GM11168 (cell line): ENCODE data around the gene POLA2.
"Not testable (repeated sequence)": the region's sequence is repeated elsewhere in the genome, so short reads cannot be mapped to it uniquely, and the experiment has no call there.

Experiments used
- in situ Hi-C: fragments of 300-500 bp; cut with MboI; formaldehyde crosslinking; loops from one replicate; pipeline ENCODE4 v1.12.0; 2022; ENCODE audit warnings: low sequenced_read_pairs; ENCODE audit not compliant: unreplicated experiment

The POLA2 gene, protein sequence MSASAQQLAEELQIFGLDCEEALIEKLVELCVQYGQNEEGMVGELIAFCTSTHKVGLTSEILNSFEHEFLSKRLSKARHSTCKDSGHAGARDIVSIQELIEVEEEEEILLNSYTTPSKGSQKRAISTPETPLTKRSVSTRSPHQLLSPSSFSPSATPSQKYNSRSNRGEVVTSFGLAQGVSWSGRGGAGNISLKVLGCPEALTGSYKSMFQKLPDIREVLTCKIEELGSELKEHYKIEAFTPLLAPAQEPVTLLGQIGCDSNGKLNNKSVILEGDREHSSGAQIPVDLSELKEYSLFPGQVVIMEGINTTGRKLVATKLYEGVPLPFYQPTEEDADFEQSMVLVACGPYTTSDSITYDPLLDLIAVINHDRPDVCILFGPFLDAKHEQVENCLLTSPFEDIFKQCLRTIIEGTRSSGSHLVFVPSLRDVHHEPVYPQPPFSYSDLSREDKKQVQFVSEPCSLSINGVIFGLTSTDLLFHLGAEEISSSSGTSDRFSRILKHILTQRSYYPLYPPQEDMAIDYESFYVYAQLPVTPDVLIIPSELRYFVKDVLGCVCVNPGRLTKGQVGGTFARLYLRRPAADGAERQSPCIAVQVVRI

DNA sequence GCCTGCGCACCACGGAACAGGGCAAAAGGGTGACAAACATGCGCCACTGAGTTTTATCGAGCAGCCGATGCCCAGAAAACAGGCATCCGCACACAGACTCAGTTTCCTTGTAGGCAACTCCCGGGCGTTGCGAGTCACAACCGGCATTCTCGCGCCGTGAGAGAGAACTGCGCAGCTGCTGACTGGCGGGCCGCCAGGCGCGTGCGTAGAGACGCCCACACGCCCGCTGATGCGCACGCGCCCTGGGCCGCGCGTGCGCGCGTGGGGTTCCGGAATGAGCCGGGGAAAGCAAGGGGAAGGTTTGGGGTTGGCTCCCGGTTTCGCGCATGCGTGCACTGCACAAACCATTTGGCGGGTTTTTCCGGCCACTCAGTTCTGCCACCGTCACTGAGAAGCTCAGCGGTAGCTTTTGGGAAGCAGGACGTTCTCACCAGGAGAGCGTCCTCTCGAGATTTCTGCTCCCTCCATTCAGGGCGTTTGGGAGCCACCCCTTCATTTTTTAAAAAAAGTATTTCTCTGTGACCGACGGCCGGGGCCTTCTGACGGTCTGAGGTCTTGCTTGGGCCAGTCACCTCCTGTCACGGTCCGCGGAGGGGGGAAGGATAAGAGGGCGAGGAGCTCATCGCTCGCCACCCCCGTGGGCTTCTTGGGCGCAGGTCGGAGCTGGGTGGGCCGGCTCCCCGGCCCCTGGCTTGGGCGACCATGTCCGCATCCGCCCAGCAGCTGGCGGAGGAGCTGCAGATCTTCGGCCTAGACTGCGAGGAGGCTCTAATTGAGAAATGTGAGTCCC lies at the start of gene POLA2:
TSS of gene POLA2 (plus strand) at position 372 of the 790 bp plus-strand sequence. CDS start at position 703, 331 bp downstream.
- in situ Hi-C loops = no loop called here

DNA sequence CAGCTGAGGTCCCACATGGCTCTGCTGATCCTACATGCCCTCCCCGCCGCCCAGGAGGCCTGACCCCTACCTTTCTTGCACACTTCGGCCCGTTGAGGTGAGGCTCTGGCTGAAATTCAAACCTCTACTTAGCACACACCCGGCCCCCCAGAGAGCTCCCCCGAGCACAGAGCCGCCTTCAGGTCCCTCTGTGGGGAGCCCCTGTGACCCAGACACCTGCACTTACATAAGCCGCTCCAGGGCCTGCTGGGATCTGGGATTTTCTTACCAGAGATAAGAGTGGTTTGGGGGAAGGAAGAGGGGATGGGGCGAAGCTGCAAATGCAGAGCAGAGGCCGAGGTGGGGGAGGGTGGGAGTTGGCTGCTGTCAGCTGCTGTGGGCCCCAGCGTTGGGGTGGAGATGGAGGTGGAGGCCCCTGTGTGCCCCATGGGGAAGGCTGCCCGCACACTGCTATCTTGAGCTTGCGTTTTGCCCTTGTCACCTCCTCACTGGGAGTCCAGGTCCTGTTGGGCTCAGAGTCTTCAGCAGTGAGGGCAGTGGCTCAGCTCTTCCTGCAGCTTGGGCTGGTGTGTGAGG lies 49.4 kb upstream of the POLA2 start:
- in situ Hi-C loops = no loop called here

DNA sequence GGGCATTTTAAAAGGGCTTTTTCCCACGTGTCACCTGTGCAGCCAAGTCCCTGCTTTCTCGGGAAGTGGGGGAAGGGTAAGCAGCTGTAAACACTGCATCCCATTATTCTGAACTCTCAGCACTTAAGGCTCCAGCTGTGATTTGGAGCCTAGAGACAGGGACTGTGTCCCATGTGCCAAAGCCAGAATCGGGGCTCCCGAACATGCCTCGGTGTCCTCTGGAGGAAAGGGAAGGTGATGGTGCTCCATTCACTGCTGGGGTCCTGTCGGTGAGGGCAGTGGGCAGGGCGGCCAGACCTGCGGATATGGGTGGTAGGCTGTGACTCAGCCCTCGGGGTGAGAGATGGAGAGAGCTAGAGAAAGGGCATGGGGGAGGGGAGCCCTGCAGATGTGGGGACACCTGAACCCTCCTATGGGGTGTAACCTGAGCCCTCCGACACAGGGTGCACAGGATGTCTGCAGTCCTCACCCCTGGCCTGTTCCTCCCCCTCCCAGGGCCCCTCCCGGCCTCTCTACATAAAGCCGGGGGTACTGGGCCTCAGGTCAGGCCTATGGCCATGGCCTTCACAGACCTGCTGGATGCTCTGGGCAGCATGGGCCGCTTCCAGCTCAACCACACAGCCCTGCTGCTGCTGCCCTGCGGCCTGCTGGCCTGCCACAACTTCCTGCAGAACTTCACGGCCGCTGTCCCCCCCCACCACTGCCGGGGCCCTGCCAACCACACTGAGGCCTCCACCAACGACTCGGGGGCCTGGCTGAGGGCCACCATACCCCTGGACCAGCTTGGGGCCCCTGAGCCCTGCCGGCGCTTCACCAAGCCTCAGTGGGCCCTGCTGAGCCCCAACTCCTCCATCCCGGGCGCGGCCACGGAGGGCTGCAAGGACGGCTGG lies 48.2 kb upstream of the POLA2 start:
- in situ Hi-C loops = no loop called here

DNA sequence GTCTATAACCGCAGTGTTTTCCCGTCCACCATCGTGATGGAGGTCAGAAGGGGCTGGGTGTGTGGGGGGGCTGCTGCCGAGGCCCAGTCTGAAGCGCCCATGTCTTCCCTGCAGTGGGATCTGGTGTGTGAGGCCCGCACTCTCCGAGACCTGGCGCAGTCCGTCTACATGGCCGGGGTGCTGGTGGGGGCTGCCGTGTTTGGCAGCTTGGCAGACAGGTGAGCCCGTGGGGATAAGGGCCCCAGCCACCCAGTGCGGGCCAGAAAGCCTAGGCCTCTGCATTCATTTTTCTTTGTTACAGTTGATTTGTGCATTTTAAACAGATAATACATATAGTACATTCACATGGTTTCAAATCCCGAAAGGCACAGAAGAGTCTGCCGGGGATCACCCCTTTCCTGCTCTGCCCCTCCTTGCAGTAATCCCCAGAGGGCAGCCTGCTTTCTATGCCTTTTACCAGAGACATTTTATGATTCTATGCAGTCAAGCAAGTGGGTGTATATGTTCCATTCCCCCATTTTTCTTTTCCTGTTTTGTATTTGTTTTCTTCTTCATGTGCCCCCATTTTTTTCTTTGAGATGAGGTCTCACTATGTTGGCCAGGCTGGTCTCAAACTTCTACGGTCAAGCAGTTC lies 47.4 kb upstream of the POLA2 start:
- in situ Hi-C loops = no loop called here

DNA sequence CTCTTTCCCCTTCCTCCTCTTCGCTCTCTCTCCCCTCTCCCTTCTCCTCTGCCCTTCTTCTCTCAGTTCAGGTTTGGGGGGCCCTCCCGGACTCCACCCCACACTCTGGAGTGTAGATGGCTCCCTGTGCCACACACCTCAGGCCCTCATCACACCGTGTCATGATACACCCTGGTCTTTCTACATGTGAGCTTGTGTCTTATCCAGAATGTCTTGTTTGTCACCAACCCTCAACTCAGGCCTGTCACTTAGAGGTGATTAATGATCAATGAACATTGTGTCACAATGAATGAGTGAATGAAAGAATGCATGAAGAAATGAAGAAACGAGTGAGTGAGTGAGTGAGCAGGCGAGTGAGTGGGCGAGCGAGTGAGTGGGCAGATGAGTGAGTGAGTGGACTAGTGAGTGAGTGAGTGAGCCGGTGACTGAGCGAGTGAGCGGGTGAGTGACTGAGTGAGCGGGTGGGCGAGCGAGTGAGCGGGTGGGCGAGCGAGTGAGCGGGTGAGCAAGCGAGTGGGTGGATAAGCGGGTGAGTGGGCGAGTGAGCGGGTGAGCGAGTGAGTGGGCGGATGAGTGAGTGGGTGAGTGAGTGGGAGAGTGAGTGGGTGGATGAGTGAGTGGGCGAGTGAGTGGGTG lies 46.2 kb upstream of the POLA2 start:
- in situ Hi-C loops = no loop called here

DNA sequence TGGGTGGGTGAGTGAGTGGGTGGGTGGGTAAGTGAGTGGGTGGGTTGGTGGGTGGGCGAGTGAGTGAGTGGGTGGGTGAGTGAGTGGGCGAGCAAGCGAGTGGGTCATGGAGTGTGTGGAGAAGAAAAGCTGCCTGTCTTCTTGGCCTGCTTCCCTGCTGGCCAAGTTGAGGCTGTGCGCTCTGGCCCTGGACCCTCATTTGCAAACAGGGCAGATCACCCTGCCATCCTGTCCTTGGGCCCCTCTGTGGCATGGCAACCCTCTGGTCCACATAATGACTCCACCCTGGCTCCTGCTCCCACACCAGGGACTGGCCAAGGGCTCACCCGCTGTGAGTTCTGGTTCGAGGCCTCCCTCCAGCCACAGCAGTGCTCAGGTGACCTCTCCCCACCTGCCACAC lies 44.9 kb upstream of the POLA2 start:
- in situ Hi-C loops = no loop called here

DNA sequence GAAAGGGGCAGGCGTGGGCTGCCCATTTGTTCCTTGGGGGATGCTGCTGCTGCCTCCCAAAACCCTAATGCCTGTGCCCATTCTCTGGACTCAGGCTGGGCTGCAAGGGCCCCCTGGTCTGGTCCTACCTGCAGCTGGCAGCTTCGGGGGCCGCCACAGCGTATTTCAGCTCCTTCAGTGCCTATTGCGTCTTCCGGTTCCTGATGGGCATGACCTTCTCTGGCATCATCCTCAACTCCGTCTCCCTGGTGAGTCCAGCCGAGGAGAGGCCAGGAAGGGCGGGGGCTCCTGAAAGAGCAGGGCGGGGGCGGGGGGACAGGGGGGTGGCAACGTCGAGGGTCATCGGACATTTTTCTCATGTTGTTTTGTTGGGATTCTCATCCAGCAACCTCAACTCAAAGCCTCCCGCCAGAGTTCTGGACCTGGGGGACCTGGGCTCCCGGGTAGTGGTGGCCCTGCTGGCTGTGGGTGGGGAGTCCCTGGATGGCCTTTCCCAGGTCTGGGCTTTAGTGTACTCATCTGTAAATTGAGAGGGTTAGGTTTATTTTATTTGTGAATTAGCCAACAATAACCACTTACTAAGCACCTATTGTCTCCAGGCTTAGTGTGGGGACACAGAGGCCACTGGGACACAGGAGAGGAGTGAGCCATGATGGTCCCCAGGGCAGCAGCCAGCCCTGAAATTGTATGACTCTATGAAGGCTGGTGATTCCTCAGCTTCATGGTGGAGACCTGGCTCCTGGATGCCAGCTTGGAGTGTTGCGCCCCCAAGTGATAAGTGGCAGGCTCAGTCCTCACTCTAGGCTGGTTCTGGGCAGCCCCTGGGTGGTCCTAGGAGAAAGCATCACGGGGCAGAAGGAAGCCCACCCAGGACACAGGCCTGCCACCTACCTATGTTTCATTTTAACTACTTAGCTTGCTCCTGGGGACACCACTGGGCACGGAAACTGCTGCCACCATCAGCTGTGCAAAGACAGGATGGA lies 44.0 kb upstream of the POLA2 start:
- in situ Hi-C loops = no loop called here

DNA sequence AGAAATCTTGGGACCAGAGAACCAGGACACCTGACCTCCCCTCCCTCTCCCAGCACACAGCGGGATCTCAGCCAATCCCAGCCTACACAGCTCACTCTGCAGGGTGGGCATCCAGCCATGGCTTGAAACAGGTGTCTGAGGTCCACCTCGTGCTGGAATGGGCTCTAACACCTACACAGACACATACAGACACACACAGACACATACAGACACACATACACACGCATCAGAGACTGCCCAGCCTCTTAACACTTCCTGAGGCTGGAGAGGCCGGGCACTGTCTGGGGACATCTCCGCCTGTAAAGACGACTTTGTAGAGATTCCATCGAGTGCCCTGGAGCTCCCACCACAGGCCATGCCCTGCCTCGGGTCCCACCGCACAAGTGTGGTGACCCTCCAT lies 43.3 kb upstream of the POLA2 start:
- in situ Hi-C loops = no loop called here

DNA sequence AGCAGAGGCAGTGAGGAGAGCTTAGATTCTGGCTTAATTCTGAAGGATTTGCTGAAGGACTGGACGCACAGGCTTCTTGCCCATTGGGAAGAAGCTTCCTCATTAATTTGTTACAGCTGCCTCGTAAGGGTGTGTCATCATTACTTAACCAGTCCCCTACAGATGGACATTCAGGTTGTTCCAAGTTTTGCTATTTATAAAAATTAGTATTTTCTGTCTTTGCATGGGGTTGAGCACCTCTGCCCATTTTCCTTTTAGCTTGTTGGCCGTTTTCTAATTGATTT lies 41.9 kb upstream of the POLA2 start:
- in situ Hi-C loops = no loop called here

DNA sequence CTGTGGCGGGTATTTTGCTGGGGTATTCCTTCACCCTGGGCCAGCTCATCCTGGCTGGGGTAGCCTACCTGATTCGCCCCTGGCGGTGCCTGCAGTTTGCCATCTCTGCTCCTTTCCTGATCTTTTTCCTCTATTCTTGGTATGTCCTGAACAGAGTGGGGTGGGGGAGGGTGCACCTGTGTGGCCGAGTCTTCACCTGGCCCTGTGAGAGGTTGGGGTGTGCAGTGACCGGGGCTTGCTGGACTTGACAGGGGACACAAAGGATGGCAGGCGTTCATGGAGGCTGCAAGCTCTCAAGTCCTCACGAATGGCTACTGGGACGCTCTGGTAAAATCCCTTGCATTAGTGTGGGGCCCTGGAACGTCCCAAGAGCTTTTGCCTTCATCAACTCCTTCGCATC lies 40.7 kb upstream of the POLA2 start:
- in situ Hi-C loops = no loop called here

DNA sequence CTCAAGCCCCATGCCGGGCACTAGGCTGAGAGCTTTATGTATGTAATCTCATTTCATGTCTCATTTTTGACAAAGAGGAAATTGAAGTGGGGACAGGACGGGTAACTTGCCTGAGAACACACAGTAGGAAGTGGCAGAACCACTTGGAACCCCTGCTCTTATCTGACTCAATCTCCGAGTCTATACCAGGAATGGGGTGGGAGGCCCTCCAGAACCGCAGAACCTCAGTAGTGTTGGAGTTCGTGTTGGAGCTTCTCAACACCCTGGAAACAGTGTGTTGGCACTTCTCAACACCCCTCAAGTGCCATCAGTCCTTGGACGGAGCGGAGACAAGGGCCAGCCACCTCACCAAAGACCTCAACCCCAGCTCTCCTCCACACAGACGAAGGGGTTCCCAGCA lies 38.8 kb upstream of the POLA2 start:
- in situ Hi-C loops = no loop called here

DNA sequence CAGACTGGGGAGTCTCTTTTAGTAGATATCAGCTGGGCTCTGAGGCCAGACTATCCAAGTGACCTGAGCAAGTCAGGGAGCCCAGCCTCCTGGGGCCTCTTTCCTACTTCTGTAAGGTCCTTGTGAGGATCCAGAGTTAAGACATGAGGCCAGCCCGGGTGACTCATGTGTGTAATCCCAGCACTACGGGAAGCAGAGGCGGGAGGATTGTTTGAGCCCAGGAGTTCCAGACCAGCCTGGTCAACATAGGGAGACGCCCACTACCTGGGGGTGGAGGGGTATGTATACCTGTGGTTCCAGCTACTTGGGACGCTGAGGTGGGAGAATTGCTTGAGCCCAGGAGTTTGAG lies 36.9 kb upstream of the POLA2 start:
- in situ Hi-C loops = no loop called here

DNA sequence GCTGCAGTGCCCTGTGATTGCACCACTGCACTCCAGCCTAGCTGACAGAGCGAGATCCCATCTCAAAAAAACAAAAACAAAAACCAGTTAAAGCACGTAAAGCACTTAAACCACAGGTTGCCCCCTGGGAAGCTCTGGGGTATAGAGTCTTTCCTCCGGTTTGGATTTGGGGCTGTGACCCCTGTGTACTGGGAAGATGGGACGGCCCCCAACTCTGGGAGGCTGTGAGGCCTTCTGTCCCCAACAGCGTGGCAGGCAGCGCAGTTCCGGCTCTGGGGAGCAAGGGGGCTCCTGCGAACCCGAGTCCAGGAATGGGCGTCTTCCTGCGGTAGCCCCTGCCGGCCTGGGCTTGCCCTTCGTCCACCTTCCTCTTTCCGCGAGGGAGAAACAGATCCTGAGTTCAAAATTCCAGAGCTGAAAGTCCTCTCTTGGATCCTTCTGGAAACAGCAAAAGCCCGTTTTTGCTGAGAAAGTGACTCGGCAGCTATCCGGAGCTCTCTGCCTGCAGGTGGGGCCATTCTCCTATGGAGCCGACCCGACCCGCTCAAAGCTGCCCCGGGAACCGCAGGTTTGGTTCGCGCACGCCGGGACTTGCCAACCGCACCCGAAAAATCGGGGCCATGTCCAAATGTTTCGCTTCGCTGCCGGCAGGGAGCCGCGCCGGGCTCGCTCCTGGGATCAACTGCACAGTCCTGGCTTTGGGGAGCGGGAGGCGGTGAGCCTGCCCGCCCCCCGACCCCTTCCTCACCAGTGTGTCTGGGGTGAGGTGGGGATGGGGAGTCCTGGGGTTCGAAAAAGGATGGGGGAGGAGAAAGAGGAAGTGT lies 36.3 kb upstream of the POLA2 start:
- in situ Hi-C loops = no loop called here

DNA sequence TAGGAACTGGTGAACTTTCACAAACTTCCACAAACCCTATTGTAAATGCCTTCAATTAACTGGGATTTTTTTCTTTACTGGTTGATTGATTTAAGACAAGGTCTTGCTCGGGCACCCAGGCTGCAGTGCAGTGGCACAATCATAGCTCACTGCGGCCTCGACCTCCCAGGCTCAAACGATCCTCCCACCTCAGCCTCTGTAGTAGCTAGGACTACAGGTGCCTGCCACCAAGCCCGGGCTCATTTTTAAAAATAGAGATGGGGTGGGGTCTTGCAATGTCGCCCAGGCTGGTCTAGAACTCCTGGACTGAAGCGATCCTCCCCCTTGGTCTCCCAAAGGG lies 35.7 kb upstream of the POLA2 start:
- in situ Hi-C loops = no loop called here

DNA sequence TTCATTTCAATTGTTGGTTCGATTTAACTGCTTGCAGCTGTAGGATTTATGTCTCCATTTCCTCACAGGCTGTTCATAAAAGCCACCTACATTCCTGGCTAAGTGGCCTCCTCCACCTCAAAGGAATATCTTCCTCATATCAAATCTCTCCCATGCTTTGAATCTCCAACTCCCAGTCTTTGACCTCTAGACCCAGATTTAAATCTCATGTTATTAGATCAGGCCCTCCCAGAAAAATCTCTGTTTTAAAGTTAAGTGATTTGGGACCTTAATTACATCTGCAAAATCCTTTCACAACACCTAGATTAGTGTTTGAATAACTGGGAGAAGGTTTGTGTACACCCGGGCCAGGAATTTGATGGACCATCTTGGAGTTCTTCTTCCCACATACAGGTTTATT lies 33.9 kb upstream of the POLA2 start:
- in situ Hi-C loops = no loop called here

DNA sequence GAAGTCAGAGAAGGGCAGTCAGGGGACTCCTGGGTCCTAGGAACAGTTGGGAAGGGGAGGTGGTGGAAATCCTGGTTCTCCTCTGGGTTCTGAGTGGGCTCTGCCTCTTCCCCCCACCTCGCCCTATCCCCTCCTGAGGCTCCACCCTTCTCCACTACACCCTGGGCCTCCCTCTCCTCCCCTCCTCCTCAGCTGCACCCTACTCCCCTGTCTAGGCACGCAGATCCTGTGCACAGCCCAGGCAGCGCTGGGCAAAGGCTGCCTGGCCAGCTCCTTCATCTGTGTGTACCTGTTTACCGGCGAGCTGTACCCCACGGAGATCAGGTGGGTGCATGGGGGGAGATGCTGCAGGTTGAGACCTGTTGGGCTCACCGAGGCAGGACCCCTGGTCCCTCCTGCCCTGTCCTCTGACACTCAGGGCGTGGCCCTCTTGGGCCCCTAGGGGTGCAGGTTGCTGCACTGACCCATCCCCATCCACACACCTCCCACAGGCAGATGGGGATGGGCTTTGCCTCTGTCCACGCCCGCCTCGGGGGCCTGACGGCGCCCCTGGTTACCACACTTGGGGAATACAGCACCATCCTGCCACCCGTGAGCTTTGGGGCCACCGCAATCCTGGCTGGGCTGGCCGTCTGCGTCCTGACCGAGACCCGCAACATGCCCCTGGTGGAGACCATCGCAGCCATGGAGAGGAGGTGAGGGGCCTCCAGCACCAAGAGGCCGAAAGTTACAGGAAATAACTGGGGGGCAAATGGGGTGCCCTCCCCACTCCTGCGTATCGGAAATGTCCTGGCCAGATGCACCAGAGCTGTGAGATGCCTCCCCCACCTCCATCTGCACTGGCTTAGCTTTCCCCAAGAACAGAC lies 25.3 kb upstream of the POLA2 start:
- in situ Hi-C loops = no loop called here

DNA sequence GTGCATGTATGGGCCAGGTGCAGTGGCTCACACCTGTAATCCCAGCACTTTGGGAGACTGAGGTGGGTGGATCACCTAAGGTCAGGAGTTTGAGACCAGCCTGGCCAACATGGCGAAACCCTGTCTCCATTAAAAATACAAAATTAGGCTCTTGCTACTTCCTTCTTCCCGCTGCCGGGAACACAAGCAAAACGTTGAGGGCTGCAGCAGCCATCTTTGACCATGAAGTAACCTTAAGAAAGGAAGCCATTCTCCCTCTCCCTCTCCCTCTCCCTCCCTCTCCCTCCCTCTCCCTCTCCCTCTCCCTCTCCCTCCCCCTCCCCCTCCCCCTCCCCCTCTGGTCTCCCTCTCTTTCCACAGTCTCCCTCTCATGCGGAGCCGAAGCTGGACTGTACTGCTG lies 23.5 kb upstream of the POLA2 start:
- in situ Hi-C loops = not testable (repeated sequence)
